Ectodermal cell (in vitro differentiated cells): ENCODE results near the gene DNMT3L.
"Not testable (repeated sequence)": the region's sequence is repeated elsewhere in the genome, so short reads cannot be mapped to it uniquely, and the experiment has no call there.

Source experiments
- H3K27ac ChIP-seq: 2 replicates; pipeline ENCODE4 v1.7.0; 2013; ENCODE audit warnings: mild to moderate bottlenecking, low read depth, low read length; ENCODE audit not compliant: insufficient read depth, poor library complexity, severe bottlenecking
- H3K27me3 ChIP-seq: 2 replicates; pipeline ENCODE4 v1.7.0; 2013; ENCODE audit warnings: mild to moderate bottlenecking, low read length; ENCODE audit not compliant: insufficient read depth, control insufficient read depth, poor library complexity, severe bottlenecking
- H3K36me3 ChIP-seq: one replicate; pipeline ENCODE4 v1.7.0; 2013; ENCODE audit warnings: low read length; ENCODE audit not compliant: control insufficient read depth, insufficient read depth
- H3K4me1 ChIP-seq: one replicate; pipeline ENCODE4 v1.7.0; 2013; ENCODE audit warnings: low read length; ENCODE audit not compliant: control insufficient read depth, insufficient read depth
- H3K4me3 ChIP-seq: 2 replicates; pipeline ENCODE4 v1.7.0; 2013; ENCODE audit warnings: low read depth, low read length, control low read depth; ENCODE audit not compliant: insufficient read depth
- H3K9me3 ChIP-seq: 2 replicates; pipeline ENCODE4 v1.7.0; 2013; ENCODE audit warnings: mild to moderate bottlenecking, low read length, moderate library complexity; ENCODE audit not compliant: control insufficient read depth
- WGBS, 2 experiments: methylation state at CpG; one replicate each; pipeline ENCODE4 v1.1.7; 2013; ENCODE audit warnings: missing lambda C conversion rate in 2 of 2; 5-methylcytosine and 5-hydroxymethylcytosine counted together

Gene DNMT3L

DNA sequence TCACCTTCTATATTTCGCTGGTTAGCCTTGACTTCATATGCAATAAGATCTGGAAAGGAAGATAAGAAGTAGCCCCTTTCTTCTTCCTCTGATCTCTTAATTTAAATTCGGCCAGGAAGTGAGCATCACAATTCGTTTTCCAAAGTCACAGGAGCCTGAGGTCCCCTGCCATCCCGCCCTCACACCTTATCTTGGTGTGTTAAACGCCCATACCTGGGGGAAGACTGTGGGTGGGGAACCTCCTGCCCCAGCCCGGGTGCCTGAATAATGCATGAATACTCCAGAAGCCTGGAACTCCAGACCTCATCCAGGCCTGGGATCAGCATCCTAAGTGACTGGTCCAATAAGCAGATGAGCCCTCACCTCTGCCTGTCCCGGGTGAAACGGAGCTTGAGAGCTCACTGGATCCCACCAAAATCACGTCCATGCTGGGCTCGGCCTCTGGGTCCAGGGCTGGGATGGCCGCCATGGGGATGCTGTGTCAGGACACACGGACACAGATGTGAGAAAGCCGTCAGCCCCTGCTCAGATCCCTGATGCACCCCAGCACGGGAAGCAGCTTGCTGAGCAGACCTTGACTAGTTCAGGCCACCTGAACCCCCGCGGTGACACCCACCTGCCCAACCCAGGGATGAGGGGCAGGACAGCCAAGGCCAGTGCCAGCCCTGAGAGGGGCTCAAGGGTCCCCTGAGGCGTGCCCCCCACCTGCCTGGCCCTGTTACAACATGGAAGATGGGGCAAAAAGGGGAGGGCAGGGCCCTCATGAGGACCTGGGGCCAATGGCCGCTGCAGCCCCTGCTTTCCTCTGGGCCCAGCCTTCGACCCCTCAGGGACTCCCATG lies 686 bp downstream of the DNMT3L start:
- H3K4me3 ChIP-seq = no peak overlapping the region
- peaks cover 14% of the 10 kb centered on the region for H3K4me1 ChIP-seq
- no peaks in the 10 kb centered on the region for H3K9me3 ChIP-seq
- no peaks in the 10 kb centered on the region for H3K36me3 ChIP-seq
- 87 to 91% methylated on average over 19 of the region's 19 CpGs for WGBS, 2 experiments
- H3K27me3 ChIP-seq = no peaks in the 10 kb centered on the region
- H3K27ac ChIP-seq = no peak overlapping the region

DNA sequence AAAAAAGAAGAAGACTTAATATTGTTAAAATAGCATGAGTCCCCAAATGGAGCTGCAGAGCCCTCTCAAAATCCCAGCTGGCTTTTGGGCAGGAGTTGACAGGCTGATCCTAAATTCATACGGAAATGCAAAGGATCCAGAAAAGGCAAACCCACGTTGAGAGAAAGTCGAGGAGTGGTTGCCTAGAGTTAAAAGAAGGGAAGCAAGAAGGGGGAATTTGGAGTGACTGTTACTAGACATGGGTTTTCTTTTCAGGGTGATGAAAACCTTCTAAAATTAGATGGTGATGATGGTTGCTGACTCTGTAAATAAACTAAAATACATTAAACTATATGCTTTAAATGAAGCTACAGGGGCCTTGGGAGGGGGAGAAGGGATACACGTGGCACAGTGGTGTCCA lies 1.6 kb downstream of the DNMT3L start:
- Histone ChIP-seq H3K4me1 (peaks cover 14% of the 10 kb centered on the region), H3K27ac (no peak overlapping the region), H3K9me3 (no peaks in the 10 kb centered on the region), H3K4me3 (no peak overlapping the region), H3K36me3 (no peaks in the 10 kb centered on the region), H3K27me3 (no peaks in the 10 kb centered on the region)
- 75 to 81% methylated on average over 4 of the region's 4 CpGs for WGBS, 2 experiments

DNA sequence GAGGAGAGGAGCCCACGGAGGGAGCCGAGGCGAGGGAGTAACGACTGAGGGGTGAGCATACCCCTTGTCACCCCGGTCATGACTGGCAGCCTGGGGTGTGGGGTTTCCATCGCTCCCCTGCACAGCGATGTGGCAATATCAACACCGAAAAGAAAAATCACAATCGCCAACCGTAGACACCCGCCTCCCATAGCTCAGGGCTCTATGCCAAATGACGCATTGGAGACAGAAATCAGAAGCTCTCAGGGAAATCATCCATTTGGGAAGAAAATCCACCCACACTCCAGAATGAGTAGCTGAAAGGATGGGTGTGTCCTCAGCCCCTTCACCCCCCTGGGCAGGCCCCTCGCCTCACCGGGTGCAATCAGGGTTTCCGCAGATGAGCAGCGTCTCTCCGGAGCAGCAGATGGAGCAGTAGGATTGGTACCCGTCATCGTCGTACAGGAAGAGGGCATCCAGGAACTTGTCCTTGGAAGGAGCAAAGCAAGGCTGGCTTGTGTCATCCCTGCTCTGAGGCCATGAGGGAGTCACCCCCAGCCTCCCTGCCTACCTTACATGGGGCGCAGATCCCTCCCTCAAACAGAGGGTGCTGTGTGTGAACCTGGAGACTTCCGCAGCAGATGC lies 2.5 kb downstream of the DNMT3L start:
- H3K4me3 ChIP-seq = no peak overlapping the region
- H3K27ac ChIP-seq = no peak overlapping the region
- H3K4me1 ChIP-seq = peaks cover 14% of the 10 kb centered on the region
- H3K27me3 ChIP-seq = no peaks in the 10 kb centered on the region
- H3K9me3 ChIP-seq = no peaks in the 10 kb centered on the region
- 93 to 95% methylated on average over 22 of the region's 22 CpGs for WGBS, 2 experiments
- H3K36me3 ChIP-seq = no peaks in the 10 kb centered on the region

DNA sequence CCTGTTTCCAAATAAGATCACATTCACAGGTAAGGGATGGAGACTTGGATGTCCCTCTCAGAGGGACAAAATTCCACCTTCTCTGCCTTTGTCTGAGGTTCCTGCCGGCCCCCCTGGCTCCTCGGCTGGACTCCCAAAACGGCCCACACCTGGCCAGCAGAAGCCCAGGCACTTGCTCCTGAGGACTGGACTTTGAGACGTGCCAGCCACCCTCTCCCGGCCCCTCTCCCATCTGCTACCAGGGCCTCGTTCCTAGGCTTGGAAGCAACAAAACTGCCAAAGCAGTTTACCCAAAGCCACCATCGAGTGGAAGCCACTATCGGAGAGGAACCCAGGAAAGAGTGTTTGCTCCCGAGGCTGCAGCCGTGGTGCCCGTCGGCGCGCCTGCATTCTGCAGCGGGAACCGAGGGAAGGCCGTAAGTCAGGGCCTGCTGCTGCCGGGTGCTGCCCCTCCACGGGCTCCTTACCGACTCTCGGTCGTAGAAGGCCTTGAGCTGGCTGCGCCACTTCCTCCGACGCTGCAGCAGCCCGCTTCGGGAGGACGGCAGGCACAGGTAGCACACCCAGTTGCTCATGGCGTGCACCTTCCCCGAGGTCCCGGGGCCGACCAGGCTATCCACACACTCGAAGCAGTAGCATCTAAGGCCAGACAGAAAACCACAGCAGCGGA lies 3.5 kb downstream of the DNMT3L start:
- Histone ChIP-seq H3K4me1 (peaks cover 6% of the 10 kb centered on the region), H3K27ac (no peak overlapping the region), H3K27me3 (no peaks in the 10 kb centered on the region), H3K36me3 (no peaks in the 10 kb centered on the region), H3K4me3 (no peak overlapping the region), H3K9me3 (no peaks in the 10 kb centered on the region)
- WGBS, 2 experiments = 94 to 95% methylated on average over 34 of the region's 34 CpGs

DNA sequence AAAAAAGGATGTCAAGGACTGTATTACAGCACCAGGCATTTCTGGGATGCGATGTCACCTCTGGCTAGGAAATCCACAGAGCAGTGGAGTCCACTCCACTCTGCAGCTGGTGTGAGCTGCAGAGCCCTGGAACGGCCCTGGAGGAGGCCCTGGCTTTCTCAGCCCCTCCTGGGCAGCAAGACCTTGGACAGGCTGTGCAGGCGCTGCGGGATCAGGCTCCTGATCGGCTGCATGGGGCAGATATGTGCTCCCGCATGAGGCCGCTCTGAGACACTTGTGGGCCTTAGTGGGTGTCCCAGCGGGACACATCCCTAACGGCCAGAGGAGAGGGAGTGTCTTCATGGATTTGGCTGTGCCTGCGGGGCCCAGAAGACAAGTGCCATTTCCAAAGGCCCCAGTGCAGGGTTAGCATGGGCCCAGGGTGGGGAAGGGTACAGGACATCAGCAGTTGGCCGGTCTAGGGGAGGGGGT lies 6.2 kb downstream of the DNMT3L start:
- Histone ChIP-seq H3K27me3 (no peaks in the 10 kb centered on the region), H3K27ac (no peak overlapping the region), H3K9me3 (no peaks in the 10 kb centered on the region), H3K4me1 (no peaks in the 10 kb centered on the region), H3K36me3 (no peaks in the 10 kb centered on the region), H3K4me3 (no peak overlapping the region)
- 91 to 95% methylated on average over 11 of the region's 11 CpGs for WGBS, 2 experiments

DNA sequence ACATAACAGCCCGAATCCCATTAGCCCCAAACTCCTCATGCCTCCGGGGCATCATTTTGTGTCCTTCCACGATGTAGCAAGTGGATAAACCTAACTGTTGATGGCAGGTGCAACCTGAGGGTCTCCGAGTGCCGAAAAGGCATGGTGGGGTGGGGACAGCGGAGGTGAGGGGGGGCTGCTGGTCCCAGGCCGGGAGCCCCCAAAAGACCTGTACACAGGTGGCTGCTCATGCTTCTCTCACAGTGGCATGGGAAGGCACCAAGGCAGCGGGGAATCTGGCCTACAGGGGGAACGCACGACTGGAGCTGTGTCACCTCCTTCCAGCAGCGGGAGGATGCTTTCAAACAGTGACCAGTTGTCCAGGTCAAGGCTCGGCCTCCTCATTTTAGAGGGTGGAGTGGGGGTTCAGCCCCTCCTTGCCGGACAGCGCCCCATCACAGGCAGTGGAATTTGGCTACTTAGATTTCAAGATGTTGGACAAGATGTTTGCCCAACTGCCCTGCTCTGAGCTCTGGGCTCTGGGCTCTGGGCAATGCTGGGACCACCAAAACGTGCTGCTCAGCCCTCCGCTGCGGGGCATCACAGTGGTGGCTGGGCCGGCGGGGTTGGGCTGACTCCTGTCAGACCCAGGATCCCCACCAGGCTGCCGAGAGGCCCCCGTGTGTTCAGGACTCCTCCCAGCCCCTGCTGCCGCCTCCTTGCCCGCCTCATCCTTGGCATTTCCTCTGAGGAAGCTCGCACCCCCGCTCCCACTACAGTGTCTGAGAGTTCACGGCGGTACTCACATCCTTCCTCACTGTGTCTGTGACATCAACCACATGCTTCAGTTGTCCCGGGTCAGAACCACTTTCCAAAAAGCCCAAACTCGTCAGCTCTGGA lies 7.6 kb downstream of the DNMT3L start:
- Histone ChIP-seq H3K4me1 (no peaks in the 10 kb centered on the region), H3K27me3 (no peaks in the 10 kb centered on the region), H3K36me3 (no peaks in the 10 kb centered on the region), H3K27ac (no peak overlapping the region), H3K9me3 (no peaks in the 10 kb centered on the region), H3K4me3 (no peak overlapping the region)
- WGBS, 2 experiments = 91% methylated on average over 29 of the region's 29 CpGs

DNA sequence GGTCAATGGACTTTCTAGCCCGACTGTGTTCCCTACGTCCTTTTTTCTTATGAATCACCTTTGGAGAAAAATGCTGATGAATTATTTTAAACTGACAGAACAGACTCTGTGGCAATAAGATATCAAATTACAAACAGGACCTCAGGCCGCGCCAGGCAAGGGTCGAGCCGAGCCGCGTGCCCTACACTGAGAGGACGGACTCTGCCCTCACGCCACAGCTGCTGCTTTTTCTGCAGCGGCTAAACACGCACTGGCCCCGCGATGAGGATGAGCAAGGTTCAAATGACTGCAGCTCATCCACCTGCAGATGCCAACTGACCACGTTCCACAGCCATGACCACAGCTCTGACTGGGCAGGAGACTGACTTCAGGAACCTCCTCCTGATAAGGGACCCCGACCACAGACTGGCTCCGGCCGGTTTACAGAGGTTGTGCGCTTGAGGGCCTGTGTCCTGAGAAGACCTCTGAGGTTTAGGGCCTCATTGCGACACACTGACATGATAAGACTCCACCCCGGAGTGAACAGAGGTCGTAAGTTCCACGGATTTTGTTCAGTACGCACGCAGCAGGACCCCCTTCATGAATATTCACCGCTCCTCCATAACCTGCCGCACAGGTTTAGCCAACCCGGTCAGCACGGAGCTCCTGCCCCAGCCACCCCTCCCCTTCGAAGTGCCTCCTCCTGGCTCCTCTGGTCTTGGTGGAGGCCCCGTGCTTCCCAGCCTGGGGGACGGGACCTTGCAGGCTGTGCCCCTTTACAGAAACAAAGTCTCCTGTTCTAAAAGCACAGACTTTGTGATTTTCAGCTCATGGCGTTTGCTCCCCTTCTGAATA lies 12.3 kb downstream of the DNMT3L start:
- not testable (repeated sequence) for H3K36me3 ChIP-seq, H3K4me3 ChIP-seq, H3K27ac ChIP-seq, H3K9me3 ChIP-seq, H3K4me1 ChIP-seq, H3K27me3 ChIP-seq
- no CpG with 5 or more reads among the region's 33 CpGs for WGBS, 2 experiments

DNA sequence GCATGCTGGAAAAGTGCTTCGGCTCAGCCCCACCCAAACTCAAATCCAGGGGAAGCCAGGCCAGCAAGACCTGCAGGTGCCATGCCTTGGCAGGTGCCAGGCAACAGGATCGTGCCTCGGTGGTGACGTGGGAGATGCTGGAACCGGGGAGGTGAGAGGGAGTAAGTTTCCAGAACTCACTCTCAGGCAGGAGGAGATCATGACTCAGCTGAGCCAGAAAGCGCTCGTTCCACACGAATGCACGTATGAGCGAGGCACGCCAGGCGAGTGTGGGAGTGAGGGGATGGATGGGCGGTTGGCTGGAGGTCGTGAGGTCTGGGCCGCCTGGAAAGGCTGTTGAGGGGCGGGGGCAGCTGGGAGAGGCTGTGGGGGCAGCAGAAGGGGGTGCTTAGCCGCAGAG lies 13.8 kb downstream of the DNMT3L start:
- WGBS, 2 experiments = no CpG with 5 or more reads among the region's 17 CpGs
- not testable (repeated sequence) for H3K4me3 ChIP-seq, H3K36me3 ChIP-seq, H3K27me3 ChIP-seq, H3K9me3 ChIP-seq, H3K4me1 ChIP-seq, H3K27ac ChIP-seq

DNA sequence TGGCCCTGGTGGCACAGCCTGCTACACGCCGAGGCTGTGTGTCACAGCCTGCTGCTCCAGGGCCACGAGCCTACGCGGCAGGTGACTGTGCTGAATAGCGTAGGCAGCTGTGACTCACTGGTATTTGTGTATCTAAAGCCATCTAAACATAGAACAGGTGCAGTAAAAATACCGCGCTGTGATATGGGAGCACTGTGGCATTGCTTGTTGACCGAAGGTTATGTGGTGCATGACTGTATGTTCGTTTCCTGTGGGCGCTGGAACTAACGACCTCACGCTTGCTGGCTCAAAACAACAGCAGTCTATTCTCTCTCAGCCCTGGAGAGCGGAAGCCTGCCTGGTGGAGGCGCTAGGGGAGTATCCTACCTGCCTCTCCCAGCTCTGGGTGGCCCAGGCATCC lies 17.7 kb downstream of the DNMT3L start:
- not testable (repeated sequence) for H3K27ac ChIP-seq, H3K36me3 ChIP-seq, H3K4me3 ChIP-seq, H3K27me3 ChIP-seq, H3K9me3 ChIP-seq, H3K4me1 ChIP-seq
- no CpG with 5 or more reads among the region's 15 CpGs for WGBS, 2 experiments
